Ishikawa (cell line): Measurements from ENCODE around the gene PGC.

Source experiments
- CEBPB ChIP-seq: IDR thresholded peaks from 2 replicates; pipeline ENCODE4 v1.6.1; 2012
- CREB1 ChIP-seq: IDR thresholded peaks from 2 replicates; pipeline ENCODE4 v1.6.1; 2012; ENCODE audit warnings: low read depth
- EGR1 ChIP-seq: IDR thresholded peaks from 2 replicates; pipeline ENCODE4 v1.6.1; 2012
- EP300 ChIP-seq: IDR thresholded peaks from 2 replicates; pipeline ENCODE4 v1.6.1; 2012; ENCODE audit warnings: borderline replicate concordance
- FOXM1 ChIP-seq: IDR thresholded peaks from 2 replicates; pipeline ENCODE4 v1.6.1; 2012; ENCODE audit warnings: low read depth, borderline replicate concordance
- NFIC ChIP-seq: IDR thresholded peaks from 2 replicates; pipeline ENCODE4 v1.6.1; 2012
- RAD21 ChIP-seq: IDR thresholded peaks from 2 replicates; pipeline ENCODE4 v1.6.1; 2012; ENCODE audit warnings: low read depth
- REST ChIP-seq: IDR thresholded peaks from 2 replicates; pipeline ENCODE4 v1.6.1; 2012; ENCODE audit warnings: low read depth, mild to moderate bottlenecking
- TAF1 ChIP-seq: IDR thresholded peaks from 2 replicates; pipeline ENCODE4 v1.6.1; 2012; ENCODE audit warnings: low read depth, mild to moderate bottlenecking
- TCF12 ChIP-seq: IDR thresholded peaks from 2 replicates; pipeline ENCODE4 v1.6.1; 2012; ENCODE audit warnings: low read depth
- TEAD4 ChIP-seq: IDR thresholded peaks from 2 replicates; pipeline ENCODE4 v1.6.1; 2012
- USF1 ChIP-seq: IDR thresholded peaks from 2 replicates; pipeline ENCODE4 v1.6.1; 2012
- YY1 ChIP-seq: IDR thresholded peaks from 2 replicates; pipeline ENCODE4 v1.6.1; 2012; ENCODE audit warnings: low read depth
- ZBTB7A ChIP-seq: IDR thresholded peaks from 2 replicates; pipeline ENCODE4 v1.6.1; 2012; ENCODE audit warnings: low read depth
- TF ChIP-seq, protein P1 (sequence below): IDR thresholded peaks from 2 replicates; pipeline ENCODE4 v1.6.1; 2012

Gene PGC

GRCh38 chr6:41747256-41748101 lies at the start of gene PGC:
Gene PGC (minus strand): TSS chr6:41747397. CDS start chr6:41747334, 63 bp downstream.
- no peak for TF ChIP-seq TEAD4
- TF ChIP-seq CEBPB = peak; percentile 78

- TF ChIP-seq USF1 (no peak), TEAD4 (no peak), RAD21 (no peak), FOXM1 (no peak), YY1 (no peak), TCF12 (no peak), EGR1 (no peak), EP300 (no peak), TAF1 (no peak)
- TF ChIP-seq, protein P1, sequence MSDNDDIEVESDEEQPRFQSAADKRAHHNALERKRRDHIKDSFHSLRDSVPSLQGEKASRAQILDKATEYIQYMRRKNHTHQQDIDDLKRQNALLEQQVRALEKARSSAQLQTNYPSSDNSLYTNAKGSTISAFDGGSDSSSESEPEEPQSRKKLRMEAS = no peak
Observed at GRCh38 chr6:41796474-41796873, 49.3 kb upstream of the PGC start.

DNA sequence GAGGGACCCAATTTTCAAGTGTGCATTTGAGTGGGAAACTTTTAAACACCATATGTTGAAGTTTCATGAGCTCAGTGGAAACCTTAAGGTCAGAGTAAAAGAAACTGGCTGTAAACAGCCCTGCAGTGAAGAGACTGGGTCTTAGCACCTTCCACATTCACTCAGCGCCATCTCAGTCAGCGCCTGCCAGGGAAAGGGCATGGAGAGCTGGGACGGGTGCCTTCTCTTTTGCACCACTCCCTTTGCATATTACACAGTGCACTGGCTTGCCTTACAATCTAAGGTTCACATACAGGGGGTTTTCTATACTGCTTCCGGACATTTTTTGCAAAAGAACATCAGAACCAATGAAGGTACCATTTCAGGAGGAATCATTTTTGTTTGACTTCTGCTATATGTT lies 44.8 kb upstream of the PGC start:
- TF ChIP-seq ZBTB7A (no peak), YY1 (no peak), FOXM1 (no peak), EGR1 (no peak)
- TF ChIP-seq, protein P1 = no peak

DNA sequence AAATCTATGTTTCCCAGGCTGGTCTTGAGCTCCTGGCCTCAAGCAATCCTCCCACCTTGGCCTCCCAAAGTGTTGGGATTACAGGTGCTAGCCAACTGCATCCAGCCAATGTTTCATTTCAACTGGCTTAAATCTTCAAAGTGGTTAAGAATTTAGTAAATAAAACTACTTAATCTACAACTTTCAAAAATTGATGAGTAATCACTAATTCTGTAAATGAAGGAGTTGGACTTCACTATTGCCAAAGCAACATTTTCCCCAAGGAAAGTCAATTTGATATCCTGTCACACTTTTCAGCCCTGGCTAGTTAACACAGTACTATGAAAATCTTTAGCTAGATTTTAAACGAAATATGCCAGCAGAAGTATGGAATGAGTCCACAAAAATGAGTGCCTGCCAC lies 44.1 kb upstream of the PGC start:
- TF ChIP-seq, protein P1 = no peak
- TF ChIP-seq TAF1 (no peak), CREB1 (no peak), TCF12 (no peak), REST (no peak), ZBTB7A (no peak), CEBPB (no peak), TEAD4 (no peak), NFIC (no peak), EP300 (no peak), RAD21 (no peak), USF1 (no peak), EGR1 (no peak), YY1 (no peak), FOXM1 (no peak)

- TF ChIP-seq YY1 (no peak), NFIC (no peak), CREB1 (no peak), EP300 (no peak), REST (no peak), TAF1 (no peak), FOXM1 (no peak), TEAD4 (no peak), TCF12 (no peak), CEBPB (no peak), ZBTB7A (no peak), EGR1 (no peak), USF1 (no peak), RAD21 (no peak)
- TF ChIP-seq, protein P1 = no peak
Observed at GRCh38 chr6:41790045-41790444, 42.8 kb upstream of the PGC start.
